Gastroesophageal sphincter (tissue), 4 donors: Measurements from ENCODE around the gene ANP32A. TPM values are rescaled to one million over a fixed set of nuclear protein-coding genes. Genes with fewer than 3 reads are reported as not detected.

ENCODE experiments used
- ATAC-seq: fragments of 150-250 bp; one replicate; pipeline ENCODE4 v1.9.1; 2016; ENCODE audit warnings: mild to moderate bottlenecking, moderate library complexity
- H3K27ac ChIP-seq, 4 donors: fragments of 200-600 bp; sonication (generic) in 3 of 4; 1 replicate in 3 of 4; 2 replicates in 1 of 4; pipeline ENCODE4 v1.5.1; 2016 to 2019
- H3K27me3 ChIP-seq: fragments of 200-600 bp; sonication (generic); one replicate; pipeline ENCODE4 v1.5.1; 2019
- H3K36me3 ChIP-seq, 2 donors: fragments of 200-600 bp; sonication (generic); one replicate each; pipeline ENCODE4 v1.5.1; 2019; ENCODE audit warnings: control low read depth in 1 of 2
- H3K4me1 ChIP-seq, 3 donors: fragments of 200-600 bp; sonication (generic); 1 replicate in 2 of 3; 2 replicates in 1 of 3; pipeline ENCODE4 v1.5.1; 2016 to 2019; ENCODE audit warnings: control low read depth in 2 of 3
- H3K4me3 ChIP-seq, 2 donors: fragments of 200-600 bp; sonication (generic); one replicate each; pipeline ENCODE4 v1.5.1; 2019; ENCODE audit warnings: mild to moderate bottlenecking in 1 of 2, moderate library complexity in 1 of 2
- H3K9me3 ChIP-seq, 3 donors: fragments of 200-600 bp; sonication (generic); one replicate each; pipeline ENCODE4 v1.5.1; 2017 to 2019; ENCODE audit warnings: control low read depth in 2 of 3
- EP300 ChIP-seq: sonication (generic); formaldehyde crosslinking; IDR thresholded peaks from one replicate; pipeline ENCODE4 v1.6.1; 2017; ENCODE audit warnings: antibody characterized with exemption, mild to moderate bottlenecking
- POLR2A ChIP-seq, 2 donors: fragments of 450-650 bp; IDR thresholded peaks; one replicate each; pipeline ENCODE4 v1.6.1; 2017; ENCODE audit warnings: antibody characterized with exemption in 2 of 2, mild to moderate bottlenecking in 2 of 2, moderate library complexity in 1 of 2
- POLR2AphosphoS5 ChIP-seq: sonication (generic); formaldehyde crosslinking; IDR thresholded peaks from one replicate; pipeline ENCODE4 v1.6.1; 2017; ENCODE audit warnings: antibody characterized with exemption
- WGBS, 2 donors: methylation state at CpG; one replicate each; pipeline ENCODE4 v1.1.5; 2018; ENCODE audit warnings: low coverage in 1 of 2; 5-methylcytosine and 5-hydroxymethylcytosine counted together
- total RNA-seq, 4 donors: library from RNA; depleted of rRNA; stranded (reverse); fragments of >200 nt; gene quantifications; one replicate each; pipeline ENCODE4 v1.1.0, GENCODE V29; 2016
- TF ChIP-seq, protein P1 (sequence below), 4 experiments: fragments of 200-600 bp in 2 of 4; fragments of 450-650 bp in 2 of 4; sonication (generic) in 1 of 4; IDR thresholded peaks; one replicate each; pipeline ENCODE4 v1.5.1; 2017 to 2019; ENCODE audit warnings: antibody characterized with exemption in 4 of 4, mild to moderate bottlenecking in 2 of 4, moderate library complexity in 2 of 4

Gene ANP32A
- total RNA-seq, 4 donors from 2014 or later: 42.4 to 75.0 (median 55.6) TPM

- no peak for ATAC-seq
Observed at GRCh38 chr15:68773036-68773435, 47.7 kb downstream of the ANP32A start.

GRCh38 chr15:68770216-68770615, 50.5 kb downstream of the ANP32A start:
- Histone ChIP-seq H3K4me1 (no peaks in the 10 kb centered on the region), H3K9me3 (no peaks in the 10 kb centered on the region), H3K27me3 (no peaks in the 10 kb centered on the region), H3K27ac (no peak overlapping the region), H3K4me3 (no peak overlapping the region), H3K36me3 (no peaks in the 10 kb centered on the region)
- TF ChIP-seq, protein P1, sequence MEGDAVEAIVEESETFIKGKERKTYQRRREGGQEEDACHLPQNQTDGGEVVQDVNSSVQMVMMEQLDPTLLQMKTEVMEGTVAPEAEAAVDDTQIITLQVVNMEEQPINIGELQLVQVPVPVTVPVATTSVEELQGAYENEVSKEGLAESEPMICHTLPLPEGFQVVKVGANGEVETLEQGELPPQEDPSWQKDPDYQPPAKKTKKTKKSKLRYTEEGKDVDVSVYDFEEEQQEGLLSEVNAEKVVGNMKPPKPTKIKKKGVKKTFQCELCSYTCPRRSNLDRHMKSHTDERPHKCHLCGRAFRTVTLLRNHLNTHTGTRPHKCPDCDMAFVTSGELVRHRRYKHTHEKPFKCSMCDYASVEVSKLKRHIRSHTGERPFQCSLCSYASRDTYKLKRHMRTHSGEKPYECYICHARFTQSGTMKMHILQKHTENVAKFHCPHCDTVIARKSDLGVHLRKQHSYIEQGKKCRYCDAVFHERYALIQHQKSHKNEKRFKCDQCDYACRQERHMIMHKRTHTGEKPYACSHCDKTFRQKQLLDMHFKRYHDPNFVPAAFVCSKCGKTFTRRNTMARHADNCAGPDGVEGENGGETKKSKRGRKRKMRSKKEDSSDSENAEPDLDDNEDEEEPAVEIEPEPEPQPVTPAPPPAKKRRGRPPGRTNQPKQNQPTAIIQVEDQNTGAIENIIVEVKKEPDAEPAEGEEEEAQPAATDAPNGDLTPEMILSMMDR (IDR thresholded peaks at IDR 0.05): no peak
- TF ChIP-seq POLR2AphosphoS5 (no peak), EP300 (no peak), POLR2A (IDR thresholded peaks at IDR 0.05) (no peak)
- ATAC-seq: no peak

More at GRCh38 chr15:68773036-68773435, 47.7 kb downstream of the ANP32A start:
- Histone ChIP-seq H3K27ac (no peak overlapping the region), H3K9me3 (no peaks in the 10 kb centered on the region), H3K36me3 (peaks cover 0 to 7% of the 10 kb centered on the region in 2 donors), H3K4me3 (no peak overlapping the region), H3K4me1 (peaks cover 0 to 16% (median 9%) of the 10 kb centered on the region in 3 donors), H3K27me3 (no peaks in the 10 kb centered on the region)
- 77 to 79% methylated on average over 2 of the region's 2 CpGs for WGBS, 2 donors
- TF ChIP-seq, protein P1 (IDR thresholded peaks at IDR 0.05): no peak
- TF ChIP-seq POLR2AphosphoS5 (no peak), POLR2A (IDR thresholded peaks at IDR 0.05) (no peak), EP300 (no peak)

- H3K4me3 ChIP-seq: no peak overlapping the region
- 90% methylated on average over 2 of the region's 2 CpGs; no CpG with 5 or more reads in 1 of the 2 donors for WGBS, 2 donors
- no peaks in the 10 kb centered on the region for H3K9me3 ChIP-seq
- no peak for ATAC-seq
- H3K27ac ChIP-seq: no peak overlapping the region
- H3K27me3 ChIP-seq: no peaks in the 10 kb centered on the region
- no peaks in the 10 kb centered on the region for H3K36me3 ChIP-seq
- H3K4me1 ChIP-seq: no peaks in the 10 kb centered on the region
- TF ChIP-seq EP300 (no peak), POLR2AphosphoS5 (no peak), POLR2A (IDR thresholded peaks at IDR 0.05) (no peak)
- TF ChIP-seq, protein P1 (IDR thresholded peaks at IDR 0.05): no peak
Observed at GRCh38 chr15:68769702-68770101, 51.0 kb downstream of the ANP32A start.

- H3K4me1 ChIP-seq: no peaks in the 10 kb centered on the region
- ATAC-seq: no peak
- no peaks in the 10 kb centered on the region for H3K27me3 ChIP-seq
- no peak overlapping the region for H3K4me3 ChIP-seq
- WGBS, 2 donors: 26 to 33% methylated on average over 1 of the region's 2 CpGs
- TF ChIP-seq EP300 (no peak), POLR2AphosphoS5 (no peak), POLR2A (IDR thresholded peaks at IDR 0.05) (no peak)
- TF ChIP-seq, protein P1 (IDR thresholded peaks at IDR 0.05): no peak
- H3K27ac ChIP-seq: no peak overlapping the region
- H3K9me3 ChIP-seq: no peaks in the 10 kb centered on the region
- H3K36me3 ChIP-seq: no peaks in the 10 kb centered on the region
Observed at GRCh38 chr15:68768321-68768720, 52.4 kb downstream of the ANP32A start.

DNA sequence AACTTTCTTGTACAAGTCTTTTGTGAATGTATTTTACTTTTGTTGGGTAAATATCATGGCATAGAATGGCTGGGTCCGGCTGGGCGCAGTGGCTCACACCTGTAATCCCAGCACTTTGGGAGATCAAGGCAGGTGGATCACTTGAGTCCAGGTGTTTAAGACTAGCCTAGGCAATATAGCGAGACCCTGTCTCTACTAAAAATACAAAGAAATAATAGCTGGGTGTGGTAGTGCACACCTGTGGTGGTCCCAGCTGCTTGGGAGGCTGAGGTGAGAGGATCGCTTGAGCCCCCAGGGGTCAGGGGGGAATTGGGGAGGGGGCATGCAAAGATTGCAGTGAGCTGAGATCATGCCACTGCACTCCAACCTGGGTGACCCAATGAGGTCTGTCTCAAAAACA, 52.9 kb downstream of the ANP32A start:
- Histone ChIP-seq H3K4me1 (no peaks in the 10 kb centered on the region), H3K27me3 (no peaks in the 10 kb centered on the region), H3K27ac (no peak overlapping the region), H3K9me3 (no peaks in the 10 kb centered on the region), H3K36me3 (no peaks in the 10 kb centered on the region), H3K4me3 (no peak overlapping the region)
- 58 to 67% methylated on average over 2 to 3 of the region's 4 CpGs for WGBS, 2 donors
- ATAC-seq: no peak
- TF ChIP-seq EP300 (no peak), POLR2AphosphoS5 (no peak), POLR2A (IDR thresholded peaks at IDR 0.05) (no peak)
- TF ChIP-seq, protein P1 (IDR thresholded peaks at IDR 0.05): no peak
